WTC11 (cell line): Measurements from ENCODE around the gene TMED5. TPM values are rescaled to one million over a fixed set of nuclear protein-coding genes. Genes with fewer than 3 reads are reported as not detected.
A peak's percentile ranks its signal among the peaks of the same experiment; 100 is the strongest.

Experiments
- ATAC-seq: fragments of 200-7000 bp; cut with Tn5 transposase; 2 replicates; pipeline ENCODE4 v1.10.0; 2021; ENCODE audit warnings: mild to moderate bottlenecking, moderate library complexity
- CTCF ChIA-PET: fragments of 300-600 bp; sonication (Branson Sonifier 250); formaldehyde crosslinking; loops from one replicate; lab custom pipeline; 2021; ENCODE audit warnings: antibody characterized with exemption; lab: Charles Lee
- POLR2A ChIA-PET: fragments of 350-600 bp; sonication (Branson Sonifier 250); formaldehyde crosslinking; loops from one replicate; lab custom pipeline; 2021; ENCODE audit warnings: antibody characterized with exemption; lab: Charles Lee
- DNase-seq: peaks from one replicate; pipeline ENCODE4 v3.0.0; 2021; ENCODE audit warnings: low spot score
- H3K27ac Mint-ChIP-seq: 2 replicates; pipeline ENCODE4 v1.8.0; 2021; ENCODE audit warnings: mixed read lengths
- H3K27me3 Mint-ChIP-seq: 2 replicates; pipeline ENCODE4 v1.8.0; 2021; ENCODE audit warnings: low read depth, mild to moderate bottlenecking, moderate library complexity, mixed read lengths
- H3K36me3 Mint-ChIP-seq: 2 replicates; pipeline ENCODE4 v1.8.0; 2021; ENCODE audit warnings: mixed read lengths
- H3K4me1 Mint-ChIP-seq: 2 replicates; pipeline ENCODE4 v1.8.0; 2022; ENCODE audit warnings: mixed read lengths
- H3K4me3 Mint-ChIP-seq: 2 replicates; pipeline ENCODE4 v1.8.0; 2021; ENCODE audit warnings: mild to moderate bottlenecking, moderate library complexity, mixed read lengths
- H3K9me3 Mint-ChIP-seq: 2 replicates; pipeline ENCODE4 v1.8.0; 2021; ENCODE audit warnings: mixed read lengths
- AFF4 ChIP-seq: sonication (generic); formaldehyde crosslinking; IDR thresholded peaks from 2 replicates; pipeline ENCODE4 v1.8.1; 2023; ENCODE audit warnings: mild to moderate bottlenecking, missing genetic modification reagents, borderline replicate concordance
- CBFB ChIP-seq: sonication (generic); formaldehyde crosslinking; IDR thresholded peaks from 2 replicates; pipeline ENCODE4 v1.8.1; 2022; ENCODE audit warnings: mild to moderate bottlenecking, low read depth, missing genetic modification reagents
- ETV6 ChIP-seq: sonication (generic); formaldehyde crosslinking; IDR thresholded peaks from 2 replicates; pipeline ENCODE4 v1.8.1; 2022; ENCODE audit warnings: mild to moderate bottlenecking, missing genetic modification reagents
- FOXJ3 ChIP-seq: sonication (generic); formaldehyde crosslinking; IDR thresholded peaks from 2 replicates; pipeline ENCODE4 v1.9.0; 2021; ENCODE audit warnings: missing genetic modification reagents, mild to moderate bottlenecking, borderline replicate concordance
- GABPB1 ChIP-seq: sonication (generic); formaldehyde crosslinking; IDR thresholded peaks from 2 replicates; pipeline ENCODE4 v1.8.1; 2023; ENCODE audit warnings: mild to moderate bottlenecking, missing genetic modification reagents
- GRHL2 ChIP-seq: fragments of 250-450 bp; sonication (Bioruptor Pico); IDR thresholded peaks from 2 replicates; pipeline ENCODE4 v1.8.0; 2022; ENCODE audit warnings: mild to moderate bottlenecking, moderate library complexity; ENCODE audit not compliant: insufficient replicate concordance, severe bottlenecking
- HMGA2 ChIP-seq: fragments of 250-450 bp; sonication (Bioruptor Pico); IDR thresholded peaks from 2 replicates; pipeline ENCODE4 v1.4.0; 2021; ENCODE audit warnings: mild to moderate bottlenecking, moderate library complexity
- IRF1 ChIP-seq: sonication (generic); formaldehyde crosslinking; IDR thresholded peaks from 2 replicates; pipeline ENCODE4 v1.8.0; 2023; ENCODE audit warnings: missing genetic modification reagents
- MYBL2 ChIP-seq: sonication (generic); formaldehyde crosslinking; IDR thresholded peaks from 2 replicates; pipeline ENCODE4 v1.8.1; 2023; ENCODE audit warnings: mild to moderate bottlenecking, moderate library complexity, missing genetic modification reagents
- PRRX2 ChIP-seq: fragments of 250-450 bp; sonication (Bioruptor Pico); IDR thresholded peaks from 2 replicates; pipeline ENCODE4 v1.8.0; 2021; ENCODE audit warnings: mild to moderate bottlenecking
- RORB ChIP-seq: fragments of 250-450 bp; sonication (Bioruptor Pico); IDR thresholded peaks from 2 replicates; pipeline ENCODE4 v1.9.0; 2021; ENCODE audit warnings: mild to moderate bottlenecking
- SMAD3 ChIP-seq: sonication (generic); formaldehyde crosslinking; IDR thresholded peaks from 2 replicates; pipeline ENCODE4 v1.8.0; 2022; ENCODE audit warnings: missing genetic modification reagents, mild to moderate bottlenecking, borderline replicate concordance
- TEAD1 ChIP-seq: sonication (generic); formaldehyde crosslinking; IDR thresholded peaks from 2 replicates; pipeline ENCODE4 v1.8.0; 2022; ENCODE audit warnings: mild to moderate bottlenecking, missing genetic modification reagents
- TEAD4 ChIP-seq: sonication (generic); formaldehyde crosslinking; IDR thresholded peaks from 2 replicates; pipeline ENCODE4 v1.8.0; 2022; ENCODE audit warnings: mild to moderate bottlenecking, missing genetic modification reagents
- ZBTB21 ChIP-seq: sonication (generic); formaldehyde crosslinking; IDR thresholded peaks from 2 replicates; pipeline ENCODE4 v1.8.1; 2023; ENCODE audit warnings: mild to moderate bottlenecking, missing genetic modification reagents, borderline replicate concordance
- ZNF232 ChIP-seq: sonication (generic); formaldehyde crosslinking; IDR thresholded peaks from 2 replicates; pipeline ENCODE4 v1.8.0; 2022; ENCODE audit warnings: mild to moderate bottlenecking, missing genetic modification reagents
- total RNA-seq: library from RNA; stranded (reverse); gene quantifications from 3 replicates; pipeline ENCODE4 v1.2.3, GENCODE V29; 2021
- TF ChIP-seq, protein P1 (sequence below): sonication (generic); formaldehyde crosslinking; IDR thresholded peaks from 2 replicates; pipeline ENCODE4 v1.8.0; 2022; ENCODE audit warnings: mild to moderate bottlenecking, missing genetic modification reagents
- TF ChIP-seq, protein P2 (sequence below): fragments of 250-450 bp; sonication (Bioruptor Pico); IDR thresholded peaks from 2 replicates; pipeline ENCODE4 v1.9.0; 2021; ENCODE audit warnings: mild to moderate bottlenecking
- TF ChIP-seq, protein P3 (sequence below): sonication (generic); formaldehyde crosslinking; IDR thresholded peaks from 2 replicates; pipeline ENCODE4 v1.8.1; 2023; ENCODE audit warnings: mild to moderate bottlenecking, missing genetic modification reagents
- TF ChIP-seq, protein P4 (sequence below): sonication (generic); formaldehyde crosslinking; IDR thresholded peaks from 2 replicates; pipeline ENCODE4 v1.8.1; 2022; ENCODE audit warnings: mild to moderate bottlenecking, missing genetic modification reagents, moderate library complexity, borderline replicate concordance
- TF ChIP-seq, protein P5 (sequence below): sonication (generic); formaldehyde crosslinking; IDR thresholded peaks from 2 replicates; pipeline ENCODE4 v1.8.1; 2023; ENCODE audit warnings: mild to moderate bottlenecking, missing genetic modification reagents
- TF ChIP-seq, protein P6 (sequence below): sonication (generic); formaldehyde crosslinking; IDR thresholded peaks from 2 replicates; pipeline ENCODE4 v1.8.1; 2022; ENCODE audit warnings: missing genetic modification reagents, borderline replicate concordance

Gene TMED5
- total RNA-seq, 1 experiment from 2014 or later = 28.5 TPM

- Mint-ChIP-seq H3K4me1 (peaks cover 11% of the 10 kb centered on the region; the same call in 1 of the 2 replicates), H3K27ac (no peak overlapping the region; the same call in 1 of the 2 replicates), H3K36me3 (peaks cover 4% of the 10 kb centered on the region; the same call in 1 of the 2 replicates), H3K4me3 (no peak overlapping the region), H3K9me3 (no peaks in the 10 kb centered on the region), H3K27me3 (no peaks in the 10 kb centered on the region)
- TF ChIP-seq PRRX2 (CRISPR knock-in tag) (no peak), CBFB (CRISPR knock-in tag) (no peak), SMAD3 (CRISPR knock-in tag) (no peak), RORB (no peak), ZBTB21 (CRISPR knock-in tag) (no peak), IRF1 (CRISPR knock-in tag) (no peak), TEAD1 (CRISPR knock-in tag) (no peak), FOXJ3 (CRISPR knock-in tag) (no peak), TEAD4 (CRISPR knock-in tag) (no peak)
- TF ChIP-seq, protein P1, sequence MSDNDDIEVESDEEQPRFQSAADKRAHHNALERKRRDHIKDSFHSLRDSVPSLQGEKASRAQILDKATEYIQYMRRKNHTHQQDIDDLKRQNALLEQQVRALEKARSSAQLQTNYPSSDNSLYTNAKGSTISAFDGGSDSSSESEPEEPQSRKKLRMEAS (CRISPR knock-in tag) = no peak
- TF ChIP-seq, protein P2, sequence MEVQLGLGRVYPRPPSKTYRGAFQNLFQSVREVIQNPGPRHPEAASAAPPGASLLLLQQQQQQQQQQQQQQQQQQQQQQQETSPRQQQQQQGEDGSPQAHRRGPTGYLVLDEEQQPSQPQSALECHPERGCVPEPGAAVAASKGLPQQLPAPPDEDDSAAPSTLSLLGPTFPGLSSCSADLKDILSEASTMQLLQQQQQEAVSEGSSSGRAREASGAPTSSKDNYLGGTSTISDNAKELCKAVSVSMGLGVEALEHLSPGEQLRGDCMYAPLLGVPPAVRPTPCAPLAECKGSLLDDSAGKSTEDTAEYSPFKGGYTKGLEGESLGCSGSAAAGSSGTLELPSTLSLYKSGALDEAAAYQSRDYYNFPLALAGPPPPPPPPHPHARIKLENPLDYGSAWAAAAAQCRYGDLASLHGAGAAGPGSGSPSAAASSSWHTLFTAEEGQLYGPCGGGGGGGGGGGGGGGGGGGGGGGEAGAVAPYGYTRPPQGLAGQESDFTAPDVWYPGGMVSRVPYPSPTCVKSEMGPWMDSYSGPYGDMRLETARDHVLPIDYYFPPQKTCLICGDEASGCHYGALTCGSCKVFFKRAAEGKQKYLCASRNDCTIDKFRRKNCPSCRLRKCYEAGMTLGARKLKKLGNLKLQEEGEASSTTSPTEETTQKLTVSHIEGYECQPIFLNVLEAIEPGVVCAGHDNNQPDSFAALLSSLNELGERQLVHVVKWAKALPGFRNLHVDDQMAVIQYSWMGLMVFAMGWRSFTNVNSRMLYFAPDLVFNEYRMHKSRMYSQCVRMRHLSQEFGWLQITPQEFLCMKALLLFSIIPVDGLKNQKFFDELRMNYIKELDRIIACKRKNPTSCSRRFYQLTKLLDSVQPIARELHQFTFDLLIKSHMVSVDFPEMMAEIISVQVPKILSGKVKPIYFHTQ (CRISPR knock-in tag) = no peak
- ChIA-PET CTCF (no interaction called here), POLR2A (no interaction called here)
- no peak for ATAC-seq
- DNase-seq = no peak
Measured at GRCh38 chr1:93151474-93151873, 28.7 kb downstream of the TMED5 start.

- ATAC-seq = no peak
- POLR2A ChIA-PET = no interaction called here
- TF ChIP-seq GRHL2 (no peak), HMGA2 (CRISPR knock-in tag) (no peak), ZNF232 (CRISPR knock-in tag) (no peak), MYBL2 (CRISPR knock-in tag) (no peak), ETV6 (CRISPR knock-in tag) (no peak), GABPB1 (no peak), AFF4 (CRISPR knock-in tag) (no peak)
- TF ChIP-seq, protein P3, sequence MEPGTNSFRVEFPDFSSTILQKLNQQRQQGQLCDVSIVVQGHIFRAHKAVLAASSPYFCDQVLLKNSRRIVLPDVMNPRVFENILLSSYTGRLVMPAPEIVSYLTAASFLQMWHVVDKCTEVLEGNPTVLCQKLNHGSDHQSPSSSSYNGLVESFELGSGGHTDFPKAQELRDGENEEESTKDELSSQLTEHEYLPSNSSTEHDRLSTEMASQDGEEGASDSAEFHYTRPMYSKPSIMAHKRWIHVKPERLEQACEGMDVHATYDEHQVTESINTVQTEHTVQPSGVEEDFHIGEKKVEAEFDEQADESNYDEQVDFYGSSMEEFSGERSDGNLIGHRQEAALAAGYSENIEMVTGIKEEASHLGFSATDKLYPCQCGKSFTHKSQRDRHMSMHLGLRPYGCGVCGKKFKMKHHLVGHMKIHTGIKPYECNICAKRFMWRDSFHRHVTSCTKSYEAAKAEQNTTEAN (CRISPR knock-in tag) = no peak
- TF ChIP-seq, protein P4, sequence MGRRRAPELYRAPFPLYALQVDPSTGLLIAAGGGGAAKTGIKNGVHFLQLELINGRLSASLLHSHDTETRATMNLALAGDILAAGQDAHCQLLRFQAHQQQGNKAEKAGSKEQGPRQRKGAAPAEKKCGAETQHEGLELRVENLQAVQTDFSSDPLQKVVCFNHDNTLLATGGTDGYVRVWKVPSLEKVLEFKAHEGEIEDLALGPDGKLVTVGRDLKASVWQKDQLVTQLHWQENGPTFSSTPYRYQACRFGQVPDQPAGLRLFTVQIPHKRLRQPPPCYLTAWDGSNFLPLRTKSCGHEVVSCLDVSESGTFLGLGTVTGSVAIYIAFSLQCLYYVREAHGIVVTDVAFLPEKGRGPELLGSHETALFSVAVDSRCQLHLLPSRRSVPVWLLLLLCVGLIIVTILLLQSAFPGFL (CRISPR knock-in tag) = no peak
- TF ChIP-seq, protein P1 (CRISPR knock-in tag) = no peak
- TF ChIP-seq, protein P5, sequence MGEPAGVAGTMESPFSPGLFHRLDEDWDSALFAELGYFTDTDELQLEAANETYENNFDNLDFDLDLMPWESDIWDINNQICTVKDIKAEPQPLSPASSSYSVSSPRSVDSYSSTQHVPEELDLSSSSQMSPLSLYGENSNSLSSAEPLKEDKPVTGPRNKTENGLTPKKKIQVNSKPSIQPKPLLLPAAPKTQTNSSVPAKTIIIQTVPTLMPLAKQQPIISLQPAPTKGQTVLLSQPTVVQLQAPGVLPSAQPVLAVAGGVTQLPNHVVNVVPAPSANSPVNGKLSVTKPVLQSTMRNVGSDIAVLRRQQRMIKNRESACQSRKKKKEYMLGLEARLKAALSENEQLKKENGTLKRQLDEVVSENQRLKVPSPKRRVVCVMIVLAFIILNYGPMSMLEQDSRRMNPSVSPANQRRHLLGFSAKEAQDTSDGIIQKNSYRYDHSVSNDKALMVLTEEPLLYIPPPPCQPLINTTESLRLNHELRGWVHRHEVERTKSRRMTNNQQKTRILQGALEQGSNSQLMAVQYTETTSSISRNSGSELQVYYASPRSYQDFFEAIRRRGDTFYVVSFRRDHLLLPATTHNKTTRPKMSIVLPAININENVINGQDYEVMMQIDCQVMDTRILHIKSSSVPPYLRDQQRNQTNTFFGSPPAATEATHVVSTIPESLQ (CRISPR knock-in tag) = no peak
- TF ChIP-seq, protein P6, sequence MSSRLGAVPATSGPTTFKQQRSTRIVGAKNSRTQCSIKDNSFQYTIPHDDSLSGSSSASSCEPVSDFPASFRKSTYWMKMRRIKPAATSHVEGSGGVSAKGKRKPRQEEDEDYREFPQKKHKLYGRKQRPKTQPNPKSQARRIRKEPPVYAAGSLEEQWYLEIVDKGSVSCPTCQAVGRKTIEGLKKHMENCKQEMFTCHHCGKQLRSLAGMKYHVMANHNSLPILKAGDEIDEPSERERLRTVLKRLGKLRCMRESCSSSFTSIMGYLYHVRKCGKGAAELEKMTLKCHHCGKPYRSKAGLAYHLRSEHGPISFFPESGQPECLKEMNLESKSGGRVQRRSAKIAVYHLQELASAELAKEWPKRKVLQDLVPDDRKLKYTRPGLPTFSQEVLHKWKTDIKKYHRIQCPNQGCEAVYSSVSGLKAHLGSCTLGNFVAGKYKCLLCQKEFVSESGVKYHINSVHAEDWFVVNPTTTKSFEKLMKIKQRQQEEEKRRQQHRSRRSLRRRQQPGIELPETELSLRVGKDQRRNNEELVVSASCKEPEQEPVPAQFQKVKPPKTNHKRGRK = no peak
Measured at GRCh38 chr1:93150729-93151128, 29.5 kb downstream of the TMED5 start.

More at GRCh38 chr1:93150729-93151128, 29.5 kb downstream of the TMED5 start:
- Mint-ChIP-seq H3K4me3 (no peak overlapping the region), H3K36me3 (peaks cover 4% of the 10 kb centered on the region; the same call in 1 of the 2 replicates), H3K27ac (peak overlapping the region; percentile 40), H3K4me1 (peaks cover 11% of the 10 kb centered on the region; the same call in 1 of the 2 replicates), H3K27me3 (no peaks in the 10 kb centered on the region), H3K9me3 (no peaks in the 10 kb centered on the region)
- CTCF ChIA-PET = no interaction called here
- no peak for DNase-seq
